Measurements from ENCODE around the gene ABCD2. TPM values are rescaled to one million over a fixed set of nuclear protein-coding genes. Genes with fewer than 3 reads are reported as not detected.

The ABCD2 gene
- total RNA-seq, 1 experiment from 2014 or later = not detected

GRCh38 chr12:39618701-39619100 is 902 bp downstream of the ABCD2 start:
- H3K27ac ChIP-seq (ENCODE audit: insufficient read length, low read depth, low read length) = no peak overlapping the region
- H2BK5ac ChIP-seq (ENCODE audit: insufficient read length, low read length) = no peak overlapping the region
- no peak overlapping the region for H3K4ac ChIP-seq (ENCODE audit: low read depth, low read length)
- H2AFZ ChIP-seq (ENCODE audit: low read length) = no peak overlapping the region
- Mint-ChIP-seq H3K9me3 (no peaks in the 10 kb centered on the region), H3K36me3 (ENCODE audit: insufficient read depth in 1 of 3, low read depth in 3 of 3) (no peaks in the 10 kb centered on the region), H3K27me3 (ENCODE audit: low read depth) (peaks cover 13% of the 10 kb centered on the region), H3K4me1 (peaks cover 4 to 5% of the 10 kb centered on the region in 2 experiments), H3K27ac (no peak overlapping the region), H3K4me3 (no peak overlapping the region)
- H2BK120ac ChIP-seq (ENCODE audit: low read depth, low read length, poor library complexity, severe bottlenecking) = no peak overlapping the region
- no peak overlapping the region for H3K9ac ChIP-seq (ENCODE audit: extremely low read depth, insufficient read length, low read length)
- H2BK20ac ChIP-seq (ENCODE audit: low read depth, low read length, poor library complexity, severe bottlenecking) = no peak overlapping the region
- no peak overlapping the region for H4K5ac ChIP-seq (ENCODE audit: insufficient read length, low read depth, low read length)
- no peaks in the 10 kb centered on the region for H3K4me1 ChIP-seq (ENCODE audit: insufficient read depth, low read length)
- no peak overlapping the region for H4K8ac ChIP-seq (replicated peaks; ENCODE audit: insufficient read length, low read depth, low read length)
- no peak overlapping the region for H3K18ac ChIP-seq (ENCODE audit: insufficient read length, low read depth, low read length)
- H2BK12ac ChIP-seq (ENCODE audit: insufficient read length, low read depth, low read length) = no peak overlapping the region
- no peak for TF ChIP-seq CTCF (conservative IDR thresholded peaks at IDR 0.05)
- H3K56ac ChIP-seq (ENCODE audit: insufficient read length, low read depth, low read length) = no peak overlapping the region
- H3K79me2 ChIP-seq (ENCODE audit: insufficient read depth, low read length) = no peaks in the 10 kb centered on the region
- no peaks in the 10 kb centered on the region for H3K79me1 ChIP-seq (ENCODE audit: insufficient read depth, low read depth, low read length, poor library complexity, severe bottlenecking)
- WGBS (ENCODE audit: extremely low coverage, insufficient read length, low lambda C conversion rate) = no CpG with 5 or more reads among the region's 5 CpGs
- no peaks in the 10 kb centered on the region for H3K9me3 ChIP-seq (ENCODE audit: control insufficient read depth, low read depth, low read length)
- H4K20me1 ChIP-seq (ENCODE audit: control insufficient read depth, insufficient read depth, insufficient read length) = no peaks in the 10 kb centered on the region
- no peak overlapping the region for H4K91ac ChIP-seq (ENCODE audit: insufficient read length, low read depth, low read length)
- peaks cover 3% of the 10 kb centered on the region for H3K23me2 ChIP-seq (ENCODE audit: insufficient read length, low read depth, low read length, poor library complexity, severe bottlenecking)
- DNase-seq = no peak
- H3K4me2 ChIP-seq (ENCODE audit: insufficient read depth, insufficient read length, low read length) = no peak overlapping the region
- H3T11ph ChIP-seq (ENCODE audit: low read length) = no peak overlapping the region
- no peak overlapping the region for H3K14ac ChIP-seq (ENCODE audit: insufficient read depth, low read length)
- no peak overlapping the region for H3K23ac ChIP-seq (ENCODE audit: insufficient read length, low read depth, low read length)
- no peak overlapping the region for H2AK5ac ChIP-seq (ENCODE audit: insufficient read length, low read length)
- H2BK15ac ChIP-seq (ENCODE audit: low read depth, low read length) = no peak overlapping the region
- H3K27me3 ChIP-seq (ENCODE audit: insufficient read depth, low read length) = no peaks in the 10 kb centered on the region

Measured in H9 (cell line).